HG03378 (cell line): ENCODE measurements around the gene ALOX12B.
"Not testable (repeated sequence)": the region's sequence is repeated elsewhere in the genome, so short reads cannot be mapped to it uniquely, and the experiment has no call there.

Experiments used
- ATAC-seq: cut with Tn5 transposase; IDR thresholded peaks from one replicate; pipeline ENCODE4 v1.9.1; 2021; ENCODE audit warnings: mild to moderate bottlenecking, moderate library complexity; ENCODE audit not compliant: unreplicated experiment

The ALOX12B gene

DNA sequence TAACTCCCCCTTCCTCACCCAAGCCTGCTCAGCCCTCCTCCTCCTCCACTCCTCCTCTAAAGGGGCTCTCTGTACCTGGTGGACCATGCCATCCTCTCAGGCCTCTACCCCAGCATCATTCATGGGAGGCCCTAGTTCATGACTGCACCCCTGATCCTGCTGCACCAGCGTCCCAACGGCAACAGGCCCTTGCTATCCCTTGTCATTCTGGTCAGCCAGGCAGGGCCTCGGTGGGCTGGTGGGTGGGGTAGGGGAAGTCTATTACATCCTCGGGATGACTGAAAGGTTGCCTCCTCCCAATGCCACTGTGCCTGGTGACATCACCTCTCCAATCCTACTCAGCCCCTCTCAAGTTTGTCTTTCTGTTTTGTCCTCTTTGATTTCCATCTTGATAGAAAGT is 19.7 kb downstream of the ALOX12B start:
- no peak for ATAC-seq

DNA sequence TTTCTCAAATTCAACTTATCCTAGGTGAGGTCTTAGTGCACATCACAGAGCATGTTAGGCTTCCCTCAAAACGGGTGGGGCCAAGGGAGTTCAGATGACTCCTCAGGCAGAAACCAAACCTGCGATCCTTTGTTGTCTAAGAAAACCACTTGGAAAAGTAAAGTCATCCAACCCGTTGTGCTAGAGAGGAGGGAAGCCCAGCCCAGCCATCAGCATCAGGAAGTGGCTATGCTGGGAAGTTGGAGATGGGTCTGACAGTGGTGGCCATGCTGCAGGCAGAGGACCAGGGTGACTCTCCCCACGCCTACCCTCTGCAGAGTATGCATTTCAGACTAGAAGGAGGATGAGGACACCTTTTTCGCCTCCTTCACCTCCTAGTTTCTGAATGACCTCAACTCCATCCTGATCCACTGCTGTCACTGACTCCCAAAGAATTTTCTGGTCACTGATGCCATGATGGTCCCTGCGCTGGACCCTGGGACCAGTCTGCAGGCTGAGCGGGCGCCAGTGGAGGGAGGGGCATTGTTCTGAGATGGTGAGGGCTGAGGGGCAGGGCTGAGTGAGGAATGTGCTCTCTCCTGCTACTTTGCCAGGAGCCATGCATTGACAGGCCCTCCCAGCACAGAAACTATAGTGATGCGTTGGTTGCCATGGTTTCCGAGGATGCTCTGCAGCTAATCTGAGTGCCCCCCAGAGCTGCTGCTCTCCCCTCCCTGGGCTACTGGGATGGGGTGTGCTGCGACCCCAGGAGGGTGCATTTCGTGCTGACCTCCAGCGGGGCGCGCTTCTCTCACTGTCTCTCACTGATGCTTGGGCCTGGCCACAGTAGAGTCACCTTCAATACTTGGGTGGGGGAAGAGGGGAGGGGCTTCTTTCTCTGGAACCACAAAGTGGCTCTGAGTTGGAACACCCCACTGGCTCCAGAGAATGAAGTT is 20.4 kb downstream of the ALOX12B start:
- no peak for ATAC-seq

DNA sequence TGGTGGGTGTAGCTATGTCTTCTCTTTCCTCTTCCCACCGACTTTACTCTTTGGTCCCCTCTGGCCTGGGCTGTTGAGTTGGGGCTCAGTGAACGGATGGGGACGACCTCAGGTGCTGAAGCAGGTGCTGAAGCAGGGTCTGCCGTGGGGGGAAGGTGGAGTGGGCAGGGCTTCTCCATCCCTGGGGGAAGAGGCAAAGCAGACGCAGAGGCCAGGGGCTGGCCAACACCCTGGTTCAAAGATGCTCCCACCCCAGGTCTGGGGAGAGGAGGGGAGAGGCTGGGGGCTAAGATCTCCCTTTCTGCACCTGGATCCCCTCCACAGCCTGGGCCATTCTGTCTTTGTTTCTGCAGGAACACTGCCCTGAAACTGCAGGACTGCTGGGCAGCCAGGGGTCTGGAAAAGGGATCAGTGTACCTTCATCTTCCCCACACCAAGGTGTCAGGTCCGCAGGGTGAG is 22.9 kb downstream of the ALOX12B start:
- no peak for ATAC-seq

GRCh38 chr17:8063761-8064534 is 23.6 kb downstream of the ALOX12B start:
- ATAC-seq: no peak

GRCh38 chr17:8062807-8063483 is 24.6 kb downstream of the ALOX12B start:
- ATAC-seq: no peak

DNA sequence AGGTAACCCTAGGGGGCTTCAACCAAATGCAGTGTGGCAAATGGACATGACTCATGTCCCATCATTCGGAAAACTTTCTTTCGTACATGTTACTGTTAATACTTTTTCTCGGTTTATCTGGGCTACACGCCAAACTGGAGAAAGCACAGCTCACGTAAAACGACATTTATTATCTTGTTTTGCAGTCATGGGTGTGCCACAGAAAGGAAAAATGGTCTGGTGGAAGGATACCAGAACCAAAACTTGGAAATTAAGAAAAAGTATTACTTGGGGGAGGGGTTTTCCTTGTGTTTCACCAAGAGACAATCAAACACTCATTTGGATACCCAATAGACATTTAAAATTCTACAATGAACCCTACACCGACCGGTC is 25.1 kb downstream of the ALOX12B start:
- no peak for ATAC-seq

- not testable (repeated sequence) for ATAC-seq
Observed at GRCh38 chr17:8061851-8062250, 25.7 kb downstream of the ALOX12B start.

- no peak for ATAC-seq
Observed at GRCh38 chr17:8060274-8060673, 27.2 kb downstream of the ALOX12B start.

DNA sequence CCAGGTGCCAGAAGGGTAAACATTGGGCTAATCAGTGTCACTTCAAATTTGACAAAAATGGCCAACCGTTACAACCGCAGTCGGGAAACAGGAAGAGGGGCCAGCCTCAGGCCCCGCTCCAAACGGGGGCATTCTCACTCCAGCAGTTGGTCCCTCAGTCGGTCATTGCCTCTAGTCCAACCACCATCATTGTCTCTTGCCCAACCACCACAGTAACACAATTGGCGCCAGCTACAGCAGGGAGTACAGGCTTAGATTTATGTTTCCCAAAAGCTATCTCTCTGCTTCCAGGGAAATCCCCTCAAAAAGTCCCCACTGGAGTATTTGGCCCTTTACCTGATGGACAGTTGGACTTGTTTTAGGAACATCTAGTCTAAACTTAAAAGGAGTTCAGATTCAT is 28.4 kb downstream of the ALOX12B start:
- no peak for ATAC-seq

- ATAC-seq: peak; percentile 45
Observed at GRCh38 chr17:8057691-8058114, 29.8 kb downstream of the ALOX12B start.

DNA sequence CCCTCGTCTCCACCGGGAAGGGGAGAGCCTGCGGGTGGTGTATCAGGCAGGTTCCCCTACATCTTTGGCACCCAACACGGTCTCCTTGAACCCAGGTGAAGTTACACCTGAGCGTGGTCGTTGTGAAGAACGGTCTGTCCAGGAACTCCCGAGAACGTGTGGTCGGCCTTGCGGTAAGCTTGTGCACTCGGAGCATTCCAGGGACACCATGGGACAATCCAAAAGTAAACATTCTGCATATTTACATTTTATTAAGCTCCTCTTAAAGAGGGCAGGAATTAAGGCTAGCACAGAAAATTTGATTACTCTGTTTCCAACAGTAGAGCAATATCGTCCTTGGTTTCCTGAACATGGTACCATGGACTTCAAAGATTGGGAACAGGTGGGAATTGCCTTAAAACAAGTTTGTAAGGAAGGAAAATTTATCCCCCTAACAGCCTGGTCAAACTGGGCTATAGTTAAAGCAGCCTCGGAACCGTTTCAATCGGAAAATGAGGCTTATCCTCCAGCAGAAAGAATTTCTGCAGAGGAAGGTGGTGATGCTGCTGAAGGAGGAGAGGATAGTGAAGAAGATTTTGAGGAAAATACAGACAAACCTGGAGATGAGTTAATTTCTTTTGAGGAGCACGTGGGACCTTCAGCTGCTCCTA is 30.4 kb downstream of the ALOX12B start:
- no peak for ATAC-seq

DNA sequence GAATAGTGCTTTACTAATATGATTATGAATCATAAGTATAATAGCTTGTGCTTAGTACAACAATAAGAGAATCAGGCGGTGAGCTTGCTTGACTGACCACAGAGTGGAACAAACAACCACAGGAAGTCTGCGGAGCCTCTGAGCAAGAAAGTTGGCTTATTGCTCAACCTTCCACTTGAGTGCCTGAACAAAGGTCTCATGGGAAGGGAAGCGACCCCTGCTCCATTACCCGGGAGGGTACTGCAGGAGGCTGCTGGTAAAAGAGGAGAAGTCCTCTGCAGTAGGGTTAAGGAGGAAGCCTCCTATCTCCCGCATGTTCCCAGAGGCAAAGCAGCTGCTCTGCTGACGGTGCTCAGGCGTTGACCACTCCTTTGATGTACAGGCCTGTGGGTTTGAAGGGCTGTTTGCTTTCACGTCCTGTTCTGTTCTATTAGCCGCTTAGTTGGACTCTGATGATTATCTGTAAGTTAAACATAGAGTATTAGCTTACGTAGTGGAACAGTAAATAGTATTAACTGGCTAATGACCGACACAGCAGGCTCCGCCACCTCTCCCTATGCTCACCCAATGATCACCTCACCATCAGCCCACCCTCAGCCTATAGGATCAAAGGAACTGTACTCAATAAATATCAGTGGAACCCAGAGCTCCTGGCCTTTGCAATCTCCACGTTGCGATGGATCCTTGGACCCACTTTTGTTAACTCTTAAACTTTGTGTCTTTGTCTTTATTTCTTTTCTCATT is 31.1 kb downstream of the ALOX12B start:
- ATAC-seq: peak; percentile 49

- ATAC-seq: no peak
Observed at GRCh38 chr17:8055851-8056231, 31.7 kb downstream of the ALOX12B start.

GRCh38 chr17:8053600-8053999 is 33.9 kb downstream of the ALOX12B start:
- no peak for ATAC-seq

DNA sequence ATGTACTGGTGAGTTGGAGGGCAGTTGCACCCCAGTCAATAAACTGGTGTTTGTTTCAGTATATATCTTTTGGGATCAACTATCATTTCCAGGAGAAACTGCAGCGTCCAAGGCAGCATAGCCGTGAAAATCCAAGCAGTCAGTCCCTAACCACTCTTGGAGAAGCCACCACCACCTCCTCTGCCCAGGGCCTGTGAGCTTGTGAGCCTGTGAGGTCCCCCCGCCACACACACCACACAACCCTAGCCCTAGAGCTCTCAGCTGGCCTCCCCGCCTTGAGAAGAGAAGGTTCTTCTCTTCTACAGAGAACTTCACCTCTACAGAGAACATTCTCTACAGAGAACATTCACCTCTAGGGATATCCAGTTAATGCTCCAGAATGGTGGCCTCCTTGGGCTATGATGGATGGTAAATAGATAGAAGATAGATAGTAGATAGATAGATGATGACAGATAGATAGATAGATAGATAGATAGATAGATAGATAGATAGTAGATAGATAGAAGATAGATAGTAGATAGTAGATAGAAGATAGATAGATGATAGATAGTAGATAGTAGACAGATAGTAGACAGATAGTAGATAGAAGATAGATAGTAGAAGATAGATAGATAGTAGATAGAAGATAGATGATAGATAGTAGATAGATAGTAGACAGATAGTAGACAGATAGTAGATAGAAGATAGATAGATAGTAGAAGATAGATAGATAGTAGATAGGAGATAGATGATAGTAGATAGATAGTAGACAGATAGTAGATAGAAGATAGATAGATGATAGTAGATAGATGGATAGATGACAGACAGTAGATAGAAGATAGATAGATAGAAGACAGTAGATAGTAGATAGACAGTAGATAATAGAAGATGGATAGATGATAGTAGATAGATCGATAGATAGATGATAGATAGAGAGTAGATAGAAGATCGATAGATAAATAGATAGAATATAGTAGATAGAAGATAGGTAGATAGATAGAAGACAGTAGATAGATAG is 35.0 kb downstream of the ALOX12B start:
- ATAC-seq: no peak

- ATAC-seq: no peak
Observed at GRCh38 chr17:8051831-8052230, 35.7 kb downstream of the ALOX12B start.

DNA sequence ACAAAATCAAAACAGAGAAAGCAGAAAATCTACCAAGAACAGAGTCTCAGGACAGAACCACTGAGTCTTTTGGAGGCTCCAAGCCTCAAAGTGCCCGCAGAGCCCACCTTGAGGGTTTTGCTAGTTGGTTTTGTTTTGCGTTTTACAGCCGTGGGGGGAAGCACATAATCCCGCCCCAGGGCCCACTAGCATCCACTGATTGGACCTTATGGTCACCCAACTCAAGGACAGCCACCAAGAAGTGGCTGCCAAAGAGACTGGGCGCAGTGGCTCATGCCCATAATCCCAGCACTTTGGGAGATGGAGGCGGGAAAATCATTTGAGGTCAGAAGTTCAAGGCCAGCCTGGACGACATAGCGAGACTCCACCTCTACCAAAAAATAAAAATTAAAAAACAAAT is 38.8 kb downstream of the ALOX12B start:
- ATAC-seq: no peak

DNA sequence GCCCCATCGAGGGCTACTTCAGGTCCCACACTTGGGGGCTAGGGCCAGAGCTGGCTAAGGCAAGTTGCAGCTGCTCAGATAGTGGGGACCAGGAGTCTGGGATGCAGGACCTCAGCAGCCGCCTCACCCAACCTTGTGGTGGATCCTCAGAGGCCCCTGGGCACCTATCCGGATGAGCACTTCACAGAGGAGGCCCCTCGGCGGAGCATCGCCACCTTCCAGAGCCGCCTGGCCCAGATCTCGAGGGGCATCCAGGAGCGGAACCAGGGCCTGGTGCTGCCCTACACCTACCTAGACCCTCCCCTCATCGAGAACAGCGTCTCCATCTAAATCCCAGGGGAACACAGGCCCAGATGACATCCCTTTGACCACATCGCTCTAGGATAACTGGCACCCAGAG is 39.3 kb downstream of the ALOX12B start:
- ATAC-seq: no peak

GRCh38 chr17:8047769-8048110 is 39.8 kb downstream of the ALOX12B start:
- no peak for ATAC-seq
